IMR-90 (cell line): ENCODE data around the gene TASL. TPM values are rescaled to one million over a fixed set of nuclear protein-coding genes. Genes with fewer than 3 reads are reported as not detected.

Experiments
- ATAC-seq: fragments of 200-7000 bp; cut with Tn5 transposase; 2 replicates; pipeline ENCODE4 v1.9.1; 2020; ENCODE audit warnings: low read depth, mild to moderate bottlenecking, moderate library complexity
- BruUV-seq: library from RNA; stranded (reverse); fragments of 400-500 nt; replicated peaks from 2 replicates; lab custom pipeline; 2021; lab: Mats Ljungman, UMichigan
- CTCF ChIA-PET: fragments of 300-600 bp; formaldehyde crosslinking; extraction: SDS; loops from one replicate; lab custom pipeline; 2021; ENCODE audit warnings: antibody characterized with exemption; lab: Yijun Ruan, JAX
- POLR2A ChIA-PET: fragments of 300-600 bp; sonication (Branson Sonifier 250); formaldehyde crosslinking; loops from one replicate; lab custom pipeline; 2022; ENCODE audit warnings: antibody characterized with exemption; ENCODE audit not compliant: unreplicated experiment; lab: Charles Lee
- DNase-seq: peaks from one replicate; pipeline ENCODE4 v3.0.0; 2013
- H2AFZ ChIP-seq: replicated peaks from 2 replicates; pipeline ENCODE3; 2013; ENCODE audit warnings: low read length, mild to moderate bottlenecking; ENCODE audit not compliant: poor library complexity
- H2AK5ac ChIP-seq: 2 replicates; pipeline ENCODE4 v1.6.1; 2013; ENCODE audit warnings: low read depth, low read length, inconsistent platforms
- H2AK9ac ChIP-seq: replicated peaks from 2 replicates; pipeline ENCODE3; 2013; ENCODE audit warnings: mild to moderate bottlenecking, low read depth, low read length, moderate library complexity; ENCODE audit not compliant: poor library complexity
- H2BK120ac ChIP-seq: 2 replicates; pipeline ENCODE4 v1.6.1; 2013; ENCODE audit warnings: low read depth, low read length, inconsistent platforms
- H2BK15ac ChIP-seq: 3 replicates; pipeline ENCODE4 v1.6.1; 2013; ENCODE audit warnings: low read depth, low read length, inconsistent platforms
- H2BK20ac ChIP-seq: 2 replicates; pipeline ENCODE4 v1.6.1; 2013; ENCODE audit warnings: low read depth, mild to moderate bottlenecking, inconsistent platforms, low read length, moderate library complexity
- H2BK5ac ChIP-seq: 2 replicates; pipeline ENCODE4 v1.6.1; 2013; ENCODE audit warnings: mild to moderate bottlenecking, low read depth, low read length, inconsistent platforms; ENCODE audit not compliant: poor library complexity, severe bottlenecking
- H3K14ac ChIP-seq: replicated peaks from 2 replicates; pipeline ENCODE4 v1.6.1; 2013; ENCODE audit warnings: low read depth, low read length, inconsistent platforms
- H3K18ac ChIP-seq: 2 replicates; pipeline ENCODE4 v1.6.1; 2013; ENCODE audit warnings: low read depth, low read length, control low read depth
- H3K23ac ChIP-seq: 2 replicates; pipeline ENCODE4 v1.6.1; 2013; ENCODE audit warnings: low read depth, low read length, inconsistent platforms
- H3K27ac ChIP-seq: 2 replicates; pipeline ENCODE4 v1.5.1; 2013; ENCODE audit warnings: mild to moderate bottlenecking, control low read depth, low read length; ENCODE audit not compliant: insufficient read depth
- H3K27me3 ChIP-seq: 2 replicates; pipeline ENCODE4 v1.6.1; 2013; ENCODE audit warnings: low read length; ENCODE audit not compliant: control insufficient read depth, insufficient read depth
- H3K36me3 ChIP-seq: 2 replicates; pipeline ENCODE4 v1.6.1; 2013; ENCODE audit warnings: low read length, mixed read lengths; ENCODE audit not compliant: control insufficient read depth, insufficient read depth
- H3K4ac ChIP-seq: 2 replicates; pipeline ENCODE4 v1.6.1; 2013; ENCODE audit warnings: low read depth, low read length, inconsistent platforms
- H3K4me1 ChIP-seq: 2 replicates; pipeline ENCODE4 v1.6.1; 2013; ENCODE audit warnings: low read length, mixed read lengths; ENCODE audit not compliant: control insufficient read depth, insufficient read depth
- H3K4me2 ChIP-seq: 2 replicates; pipeline ENCODE4 v1.6.1; 2013; ENCODE audit warnings: low read depth, mild to moderate bottlenecking, control low read depth, low read length, moderate library complexity
- H3K4me3 ChIP-seq: 2 replicates; pipeline ENCODE4 v1.5.1; 2013; ENCODE audit warnings: low read depth, mild to moderate bottlenecking, control low read depth, low read length, moderate library complexity; ENCODE audit not compliant: insufficient read depth
- H3K56ac ChIP-seq: 2 replicates; pipeline ENCODE4 v1.6.1; 2013; ENCODE audit warnings: low read length, inconsistent platforms; ENCODE audit not compliant: insufficient read depth; ENCODE audit errors: extremely low read depth
- H3K79me1 ChIP-seq, 2 experiments: 2 replicates each; pipeline ENCODE4 v1.6.1; 2013; ENCODE audit warnings: low read length in 2 of 2, inconsistent platforms in 1 of 2, low read depth in 1 of 2
- H3K9ac ChIP-seq: 2 replicates; pipeline ENCODE4 v1.6.1; 2013; ENCODE audit warnings: low read depth, low read length, control low read depth
- H3K9me1 ChIP-seq: 2 replicates; pipeline ENCODE4 v1.6.1; 2013; ENCODE audit warnings: low read length, inconsistent platforms; ENCODE audit not compliant: insufficient read depth
- H3K9me3 ChIP-seq: 2 replicates; pipeline ENCODE4 v1.6.1; 2013; ENCODE audit warnings: low read length; ENCODE audit not compliant: control insufficient read depth, insufficient read depth
- H4K20me1 ChIP-seq: 2 replicates; pipeline ENCODE4 v1.6.1; 2013; ENCODE audit warnings: low read length, inconsistent platforms; ENCODE audit not compliant: insufficient read depth
- H4K5ac ChIP-seq: 2 replicates; pipeline ENCODE4 v1.6.1; 2013; ENCODE audit warnings: mild to moderate bottlenecking, low read depth, low read length, control low read depth
- H4K8ac ChIP-seq, 2 experiments: 2 replicates each; pipeline ENCODE4 v1.6.1; 2013; ENCODE audit warnings: low read depth in 2 of 2, low read length in 2 of 2, control low read depth in 1 of 2, inconsistent platforms in 1 of 2
- H4K91ac ChIP-seq: 2 replicates; pipeline ENCODE4 v1.6.1; 2013; ENCODE audit warnings: low read depth, low read length, inconsistent platforms; ENCODE audit not compliant: insufficient read depth
- BHLHE40 ChIP-seq: fragments of 150-350 bp; IDR thresholded peaks from 2 replicates; pipeline ENCODE4 v1.6.1; 2016; ENCODE audit warnings: mild to moderate bottlenecking, low read depth, low read length
- CEBPB ChIP-seq: IDR thresholded peaks from 2 replicates; pipeline ENCODE4 v1.6.1; 2012; ENCODE audit warnings: low read depth, low read length, improper control_type of control experiment
- CHD1 ChIP-seq: IDR thresholded peaks from 2 replicates; pipeline ENCODE4 v1.6.1; 2012; ENCODE audit warnings: low read depth, low read length, improper control_type of control experiment
- CTCF ChIP-seq: conservative IDR thresholded peaks from 2 replicates; pipeline ENCODE4 v1.5.1; 2012; ENCODE audit warnings: mild to moderate bottlenecking, low read depth, low read length, improper control_type of control experiment
- ELK1 ChIP-seq: fragments of 150-350 bp; IDR thresholded peaks from 2 replicates; pipeline ENCODE4 v1.6.1; 2016; ENCODE audit warnings: low read depth, mild to moderate bottlenecking, low read length, moderate library complexity, borderline replicate concordance
- FOS ChIP-seq: fragments of 150-350 bp; IDR thresholded peaks from 2 replicates; pipeline ENCODE4 v1.6.1; 2016; ENCODE audit warnings: low read depth, low read length
- MAFK ChIP-seq: IDR thresholded peaks from 2 replicates; pipeline ENCODE4 v1.6.1; 2012; ENCODE audit warnings: low read depth, low read length, improper control_type of control experiment
- MAZ ChIP-seq: IDR thresholded peaks from 2 replicates; pipeline ENCODE4 v1.6.1; 2012; ENCODE audit warnings: low read depth, mild to moderate bottlenecking, low read length, improper control_type of control experiment, moderate library complexity, borderline replicate concordance
- MXI1 ChIP-seq: IDR thresholded peaks from 2 replicates; pipeline ENCODE4 v1.6.1; 2012; ENCODE audit warnings: low read depth, mild to moderate bottlenecking, low read length, moderate library complexity, borderline replicate concordance
- NFE2L2 ChIP-seq: fragments of 150-350 bp; IDR thresholded peaks from 2 replicates; pipeline ENCODE4 v1.6.1; 2016; ENCODE audit warnings: low read depth, mild to moderate bottlenecking, low read length
- POLR2A ChIP-seq: IDR thresholded peaks from 2 replicates; pipeline ENCODE4 v1.6.1; 2012; ENCODE audit warnings: mild to moderate bottlenecking, low read depth, low read length
- RAD21 ChIP-seq: IDR thresholded peaks from 2 replicates; pipeline ENCODE4 v1.6.1; 2012; ENCODE audit warnings: low read length, improper control_type of control experiment
- RCOR1 ChIP-seq: IDR thresholded peaks from 2 replicates; pipeline ENCODE4 v1.6.1; 2012; ENCODE audit warnings: mild to moderate bottlenecking, low read length, improper control_type of control experiment; ENCODE audit not compliant: insufficient replicate concordance
- RFX5 ChIP-seq: IDR thresholded peaks from 2 replicates; pipeline ENCODE4 v1.8.0; 2012; ENCODE audit warnings: low read depth, mild to moderate bottlenecking, low read length, moderate library complexity
- SMC3 ChIP-seq: fragments of 150-350 bp; IDR thresholded peaks from 2 replicates; pipeline ENCODE4 v1.6.1; 2016; ENCODE audit warnings: low read depth, mild to moderate bottlenecking, antibody characterized with exemption, low read length, moderate library complexity
- USF2 ChIP-seq: fragments of 150-350 bp; IDR thresholded peaks from 2 replicates; pipeline ENCODE4 v1.6.1; 2017; ENCODE audit warnings: mild to moderate bottlenecking, antibody characterized with exemption, low read length, low read depth
- WGBS, 2 experiments: methylation state at CpG; one replicate each; pipeline versions ENCODE4 v1.1.5 to v1.1.7; 2013; ENCODE audit warnings: missing lambda C conversion rate in 2 of 2; ENCODE audit not compliant: insufficient read length in 1 of 2; ENCODE audit errors: extremely low coverage in 2 of 2; 5-methylcytosine and 5-hydroxymethylcytosine counted together
- dilution Hi-C: fragments of 300-500 bp; cut with HindIII; formaldehyde crosslinking; loops from one replicate; pipeline ENCODE4 v1.14.3; 2018; ENCODE audit warnings: low sequenced_read_pairs; ENCODE audit not compliant: unreplicated experiment
- in situ Hi-C: fragments of 300-500 bp; cut with MboI; formaldehyde crosslinking; loops from 3 replicates; pipeline ENCODE4 v1.14.3; 2019; ENCODE audit warnings: low sequenced_read_pairs, inconsistent platforms, mixed read lengths
- intact Hi-C: fragments of 100-400 bp; cut with micrococcal nuclease; formaldehyde crosslinking; loops from 2 replicates; pipeline ENCODE4 v1.10.0; 2022
- polyA plus RNA-seq, 3 experiments: library from polyadenylated mRNA; depleted of rRNA; stranded (reverse); fragments of >200 nt; gene quantifications; 2 replicates each; pipeline ENCODE4 v1.2.3, GENCODE V29; 2012; ENCODE audit warnings: low replicate concordance in 1 of 3
- total RNA-seq: library from RNA; depleted of rRNA; stranded (reverse); fragments of >200 nt; gene quantifications from 2 replicates; pipeline ENCODE4 v1.2.3, GENCODE V29; 2012

TASL gene
- total and polyA plus RNA-seq, 2 of the 4 experiments (the other 2 are of a cell fraction) = not detected

- no peak overlapping the region for H4K91ac ChIP-seq
- no peak for DNase-seq
- H3K27ac ChIP-seq = no peak overlapping the region
- H3K9me3 ChIP-seq = no peaks in the 10 kb centered on the region
- H3K14ac ChIP-seq = no peak overlapping the region
- no peak overlapping the region for H3K56ac ChIP-seq
- no peak overlapping the region for H2AK9ac ChIP-seq
- no peak overlapping the region for H3K9ac ChIP-seq
- ATAC-seq = no peak
- no peaks in the 10 kb centered on the region for H4K20me1 ChIP-seq
- ChIA-PET POLR2A (no interaction called here), CTCF (no interaction called here)
- no peaks in the 10 kb centered on the region for H3K4me1 ChIP-seq
- H3K4ac ChIP-seq = no peak overlapping the region
- no TSS peak for BruUV-seq
- no peak overlapping the region for H3K4me3 ChIP-seq
- no peak overlapping the region for H2BK15ac ChIP-seq
- TF ChIP-seq CTCF (no peak), BHLHE40 (no peak), RAD21 (no peak), CEBPB (no peak), MXI1 (no peak), NFE2L2 (no peak), MAFK (no peak), MAZ (no peak), RFX5 (no peak), SMC3 (no peak), USF2 (no peak), POLR2A (no peak), ELK1 (no peak), CHD1 (no peak), RCOR1 (no peak), FOS (no peak)
- no peak overlapping the region for H2BK120ac ChIP-seq
- H2AFZ ChIP-seq = no peak overlapping the region
- H3K9me1 ChIP-seq = peaks cover 4% of the 10 kb centered on the region; the same call in 1 of the 2 replicates
- H3K23ac ChIP-seq = no peak overlapping the region
- dilution Hi-C loops (no loop called here), in situ Hi-C loops (loop anchor here (5.0 kb wide), 1 partner anchor 144 kb away; no protein-coding TSS in a partner anchor), intact Hi-C loops (loop anchor here (10.0 kb wide), 1 partner anchor 82 kb away; the partner anchor contains the start of gene GK)
- no CpG with 5 or more reads among the region's 3 CpGs for WGBS, 2 experiments
- no peak overlapping the region for H4K5ac ChIP-seq
- no peaks in the 10 kb centered on the region for H3K79me1 ChIP-seq
- no peak overlapping the region for H2BK5ac ChIP-seq
- H3K18ac ChIP-seq = no peak overlapping the region
- no peaks in the 10 kb centered on the region; the same call in 1 of the 2 replicates for H3K27me3 ChIP-seq
- H2BK20ac ChIP-seq = no peak overlapping the region
- no peak overlapping the region for H4K8ac ChIP-seq
- no peak overlapping the region for H2AK5ac ChIP-seq
- no peak overlapping the region for H3K4me2 ChIP-seq
- H3K36me3 ChIP-seq = no peaks in the 10 kb centered on the region
Observed at GRCh38 chrX:30573125-30573524, 4.4 kb downstream of the TASL start.
